Esophagus squamous epithelium (tissue), 5 donors: ENCODE data around the gene TXLNB. TPM values are rescaled to one million over a fixed set of nuclear protein-coding genes. Genes with fewer than 3 reads are reported as not detected.
"Not testable (repeated sequence)": the region's sequence is repeated elsewhere in the genome, so short reads cannot be mapped to it uniquely, and the experiment has no call there.

Source experiments
- DNase-seq: peaks from one replicate; lab custom pipeline; 2025; lab: John Stamatoyannopoulos, UW
- H3K27ac ChIP-seq, 4 donors: fragments of 200-600 bp; sonication (generic); one replicate each; pipeline ENCODE4 v1.5.1; 2016 to 2019; ENCODE audit warnings: mild to moderate bottlenecking in 1 of 4
- H3K27me3 ChIP-seq, 4 donors: fragments of 200-600 bp; sonication (generic); 1 replicate in 3 of 4; 2 replicates in 1 of 4; pipeline versions ENCODE4 v1.5.1 to v1.6.0; 2017 to 2021; ENCODE audit warnings: antibody characterized with exemption in 1 of 4
- H3K36me3 ChIP-seq, 3 donors: fragments of 200-600 bp; sonication (generic); one replicate each; pipeline ENCODE4 v1.5.1; 2016 to 2019
- H3K4me1 ChIP-seq, 3 donors: fragments of 200-600 bp; sonication (generic); one replicate each; pipeline ENCODE4 v1.5.1; 2017 to 2019
- H3K4me3 ChIP-seq, 4 donors: fragments of 200-600 bp; sonication (generic); 1 replicate in 3 of 4; 2 replicates in 1 of 4; pipeline ENCODE4 v1.5.1; 2016 to 2019; ENCODE audit warnings: mild to moderate bottlenecking in 2 of 4, moderate library complexity in 1 of 4
- H3K9me3 ChIP-seq, 3 donors: fragments of 200-600 bp; sonication (generic); one replicate each; pipeline ENCODE4 v1.5.1; 2016 to 2019
- POLR2A ChIP-seq, 4 donors: fragments of 450-650 bp; IDR thresholded peaks; one replicate each; pipeline ENCODE4 v1.6.1; 2017; ENCODE audit warnings: antibody characterized with exemption in 4 of 4, mild to moderate bottlenecking in 4 of 4, moderate library complexity in 3 of 4
- WGBS, 2 donors: methylation state at CpG; one replicate each; pipeline ENCODE4 v1.1.5; 2018; 5-methylcytosine and 5-hydroxymethylcytosine counted together
- intact Hi-C: fragments of 100-400 bp; cut with DNase I; formaldehyde crosslinking; loops from one replicate; pipeline ENCODE4 v1.15.0; 2022
- total RNA-seq, 4 donors: library from RNA; depleted of rRNA; stranded (reverse); fragments of >200 nt; gene quantifications; one replicate each; pipeline ENCODE4 v1.1.0, GENCODE V29; 2016
- TF ChIP-seq, protein P1 (sequence below), 6 experiments: fragments of 450-650 bp in 4 of 6; fragments of 200-600 bp in 2 of 6; sonication (generic) in 2 of 6; IDR thresholded peaks; one replicate each; pipeline ENCODE4 v1.5.1; 2016 to 2019; ENCODE audit warnings: antibody characterized with exemption in 6 of 6, mild to moderate bottlenecking in 4 of 6, moderate library complexity in 4 of 6
- donor health status: DM: yes; HTN: yes; CAD: no.

Gene TXLNB
- total RNA-seq, 4 donors from 2014 or later: 0.04 to 1.1 (median 0.24) TPM

DNA sequence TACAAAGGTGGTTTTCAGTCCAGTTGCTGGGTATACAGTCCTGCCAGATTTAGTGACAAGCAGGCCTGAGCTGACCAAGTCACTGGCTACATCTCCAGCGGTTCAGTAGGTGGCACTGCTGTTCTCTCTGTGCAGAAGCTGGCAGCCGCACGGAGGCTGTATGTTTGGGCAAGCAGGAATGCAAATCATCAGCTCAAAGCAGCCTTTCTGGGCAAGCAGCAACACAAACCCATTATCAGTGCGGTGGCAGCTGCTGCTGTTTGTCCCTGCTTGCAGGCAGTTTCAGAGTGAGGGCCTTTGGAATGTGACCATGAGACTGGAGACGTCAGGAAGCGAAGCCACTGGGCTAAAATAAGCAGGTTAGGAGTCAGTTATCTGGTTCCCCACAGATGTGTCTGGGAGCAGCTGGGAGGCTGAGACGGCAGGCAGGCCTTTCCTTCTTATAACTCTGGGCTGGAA lies 72.5 kb downstream of the TXLNB start:
- Histone ChIP-seq H3K4me1 (peaks cover 0 to 11% (median 3%) of the 10 kb centered on the region in 3 donors), H3K27ac (peak overlapping the region; percentile 51 to 80 (median 65)), H3K4me3 (peak overlapping the region in 1 of 4 donors; percentile 15), H3K36me3 (no peaks in the 10 kb centered on the region), H3K9me3 (no peaks in the 10 kb centered on the region), H3K27me3 (no peaks in the 10 kb centered on the region)
- 0 to 5% methylated on average over 1 to 6 of the region's 7 CpGs for WGBS, 2 donors
- DNase-seq: peak; percentile 52
- intact Hi-C loops: loop anchor here (5.0 kb wide), 1 partner anchor 148 kb away; no protein-coding TSS in a partner anchor
- TF ChIP-seq, protein P1, sequence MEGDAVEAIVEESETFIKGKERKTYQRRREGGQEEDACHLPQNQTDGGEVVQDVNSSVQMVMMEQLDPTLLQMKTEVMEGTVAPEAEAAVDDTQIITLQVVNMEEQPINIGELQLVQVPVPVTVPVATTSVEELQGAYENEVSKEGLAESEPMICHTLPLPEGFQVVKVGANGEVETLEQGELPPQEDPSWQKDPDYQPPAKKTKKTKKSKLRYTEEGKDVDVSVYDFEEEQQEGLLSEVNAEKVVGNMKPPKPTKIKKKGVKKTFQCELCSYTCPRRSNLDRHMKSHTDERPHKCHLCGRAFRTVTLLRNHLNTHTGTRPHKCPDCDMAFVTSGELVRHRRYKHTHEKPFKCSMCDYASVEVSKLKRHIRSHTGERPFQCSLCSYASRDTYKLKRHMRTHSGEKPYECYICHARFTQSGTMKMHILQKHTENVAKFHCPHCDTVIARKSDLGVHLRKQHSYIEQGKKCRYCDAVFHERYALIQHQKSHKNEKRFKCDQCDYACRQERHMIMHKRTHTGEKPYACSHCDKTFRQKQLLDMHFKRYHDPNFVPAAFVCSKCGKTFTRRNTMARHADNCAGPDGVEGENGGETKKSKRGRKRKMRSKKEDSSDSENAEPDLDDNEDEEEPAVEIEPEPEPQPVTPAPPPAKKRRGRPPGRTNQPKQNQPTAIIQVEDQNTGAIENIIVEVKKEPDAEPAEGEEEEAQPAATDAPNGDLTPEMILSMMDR (IDR thresholded peaks at IDR 0.05): peak; percentile 33 to 87 (median 74)
- peak in 1 of 4 donors; percentile 39 for TF ChIP-seq POLR2A (IDR thresholded peaks at IDR 0.05)

DNA sequence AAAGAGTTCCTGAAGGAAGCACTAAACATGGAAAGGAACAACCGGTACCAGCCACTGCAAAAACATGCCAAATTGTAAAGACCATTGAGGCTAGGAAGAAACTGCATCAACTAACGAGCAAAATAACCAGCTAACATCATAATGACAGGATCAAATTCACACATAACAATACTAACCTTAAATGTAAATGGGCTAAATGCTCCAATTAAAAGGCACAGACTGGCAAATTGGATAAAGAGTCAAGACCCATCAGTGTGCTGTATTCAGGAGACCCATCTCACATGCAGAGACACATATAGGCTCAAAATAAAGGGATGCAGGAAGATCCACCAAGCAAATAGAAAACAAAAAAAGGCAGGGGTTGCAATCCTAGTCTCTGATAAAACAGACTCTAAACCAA lies 79.3 kb downstream of the TXLNB start:
- DNase-seq: not testable (repeated sequence)

DNA sequence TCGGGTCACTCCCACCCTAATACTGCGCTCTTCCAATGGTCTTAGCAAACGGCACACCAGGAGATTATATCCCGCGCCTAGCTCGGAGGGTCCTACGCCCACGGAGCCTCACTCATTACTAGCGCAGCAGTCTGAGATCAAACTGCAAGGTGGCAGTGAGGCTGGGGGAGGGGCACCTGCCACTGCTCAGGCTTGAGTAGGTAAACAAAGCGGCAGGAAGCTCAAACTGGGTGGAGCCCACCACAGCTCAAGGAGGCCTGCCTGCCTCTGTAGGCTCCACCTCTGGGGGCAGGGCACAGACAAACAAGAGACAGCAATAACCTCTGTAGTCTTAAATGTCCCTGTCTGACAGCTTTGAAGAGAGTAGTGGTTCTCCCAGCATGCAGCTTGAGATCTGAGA lies 81.0 kb downstream of the TXLNB start:
- intact Hi-C loops, H3K27ac ChIP-seq, H3K36me3 ChIP-seq, DNase-seq, H3K4me3 ChIP-seq, H3K27me3 ChIP-seq, H3K4me1 ChIP-seq: not testable (repeated sequence)
- peaks cover 0 to 25% (median 9%) of the 10 kb centered on the region in 3 donors for H3K9me3 ChIP-seq
- 87 to 90% methylated on average over 3 to 9 of the region's 10 CpGs for WGBS, 2 donors

More for the DNA sequence above, 79.3 kb downstream of the TXLNB start:
- H3K36me3 ChIP-seq, H3K27me3 ChIP-seq, H3K27ac ChIP-seq, H3K9me3 ChIP-seq, intact Hi-C loops, H3K4me1 ChIP-seq, H3K4me3 ChIP-seq: not testable (repeated sequence)
- WGBS, 2 donors: 75% methylated on average over 2 of the region's 2 CpGs; no CpG with 5 or more reads in 1 of the 2 donors

DNA sequence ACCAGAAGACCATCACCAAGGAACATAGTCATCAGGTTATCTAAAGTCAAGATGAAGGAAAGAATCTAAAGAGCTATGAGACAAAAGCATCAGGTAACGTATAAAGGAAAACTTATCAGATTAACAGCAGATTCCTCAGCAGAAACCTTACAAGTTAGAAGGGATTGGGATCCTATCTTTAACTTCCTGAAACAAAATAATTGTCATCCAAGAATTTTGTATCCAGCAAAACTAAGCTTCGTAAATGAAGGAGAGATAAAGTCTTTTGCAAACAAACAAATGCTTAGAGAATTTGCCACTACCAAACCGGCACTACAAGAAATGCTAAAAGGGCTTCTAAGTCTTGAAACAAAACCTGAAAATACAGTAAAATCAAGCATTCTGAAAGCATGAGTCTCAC lies 86.0 kb downstream of the TXLNB start:
- TF ChIP-seq, protein P1 (IDR thresholded peaks at IDR 0.05): no peak
- TF ChIP-seq POLR2A (IDR thresholded peaks at IDR 0.05): no peak
- 88 to 90% methylated on average over 3 of the region's 3 CpGs for WGBS, 2 donors
- Histone ChIP-seq H3K4me3 (no peak overlapping the region), H3K4me1 (no peaks in the 10 kb centered on the region), H3K27ac (no peak overlapping the region), H3K36me3 (no peaks in the 10 kb centered on the region), H3K27me3 (no peaks in the 10 kb centered on the region), H3K9me3 (peaks cover 0 to 34% (median 13%) of the 10 kb centered on the region in 3 donors)
- intact Hi-C loops: no loop called here
- DNase-seq: no peak

DNA sequence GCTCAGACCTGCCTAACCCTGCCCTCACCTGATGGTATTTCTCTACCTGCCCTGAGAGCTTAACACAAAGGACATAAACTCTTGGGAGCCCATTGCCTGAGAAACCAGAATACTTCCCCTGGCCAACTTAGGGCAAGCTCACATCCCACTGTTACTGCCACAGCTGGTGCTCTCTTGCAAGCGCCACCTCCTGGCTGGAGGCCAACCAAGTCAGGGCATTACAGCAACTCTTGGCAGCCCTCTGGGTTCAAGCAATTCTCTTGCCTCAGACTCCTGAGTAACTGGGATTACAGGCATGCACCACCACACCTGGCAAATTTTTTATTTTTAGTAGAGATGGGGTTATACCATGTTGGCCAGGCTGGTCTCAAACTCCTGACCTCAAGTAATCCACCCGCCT lies 86.8 kb downstream of the TXLNB start:
- DNase-seq: no peak
- no peak for TF ChIP-seq POLR2A (IDR thresholded peaks at IDR 0.05)
- TF ChIP-seq, protein P1 (IDR thresholded peaks at IDR 0.05): no peak
- WGBS, 2 donors: 86 to 89% methylated on average over 1 to 2 of the region's 2 CpGs
- Histone ChIP-seq H3K27me3 (no peaks in the 10 kb centered on the region), H3K4me3 (no peak overlapping the region), H3K4me1 (no peaks in the 10 kb centered on the region), H3K36me3 (no peaks in the 10 kb centered on the region), H3K9me3 (peaks cover 0 to 34% (median 13%) of the 10 kb centered on the region in 3 donors), H3K27ac (no peak overlapping the region)
- intact Hi-C loops: no loop called here

DNA sequence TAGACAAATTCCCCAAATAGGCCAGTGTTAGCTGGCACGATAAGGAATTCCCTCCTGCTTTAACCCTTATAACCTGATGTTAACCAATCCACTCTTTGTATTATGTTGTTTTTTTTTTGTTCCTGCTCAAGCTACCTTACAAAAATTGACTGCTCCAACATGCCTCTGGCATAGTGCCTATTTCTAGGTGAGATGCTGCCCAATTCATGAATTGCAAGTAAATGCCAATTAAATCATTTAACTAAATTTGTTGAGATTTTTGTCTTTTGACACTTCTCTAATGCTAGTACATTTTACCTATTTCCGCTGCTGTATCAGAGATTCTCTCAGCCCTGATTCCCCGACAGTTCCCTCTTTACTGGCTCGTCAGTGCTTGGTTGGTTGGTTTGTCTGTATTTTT lies 90.4 kb downstream of the TXLNB start:
- Histone ChIP-seq H3K9me3 (peaks cover 0 to 15% (median 10%) of the 10 kb centered on the region in 3 donors), H3K4me1 (no peaks in the 10 kb centered on the region), H3K27ac (no peak overlapping the region), H3K4me3 (no peak overlapping the region), H3K36me3 (no peaks in the 10 kb centered on the region), H3K27me3 (no peaks in the 10 kb centered on the region)
- TF ChIP-seq, protein P1 (IDR thresholded peaks at IDR 0.05): no peak
- no peak for TF ChIP-seq POLR2A (IDR thresholded peaks at IDR 0.05)
- intact Hi-C loops: no loop called here
- 82 to 88% methylated on average over 4 of the region's 4 CpGs for WGBS, 2 donors
- no peak for DNase-seq
